ENCODE data around the gene GRID2.
"Not testable (repeated sequence)": the region's sequence is repeated elsewhere in the genome, so short reads cannot be mapped to it uniquely, and the experiment has no call there.

GRID2 gene

GRCh38 chr4:92334716-92335350, 31.1 kb downstream of the GRID2 start:
- FAIRE-seq (no peak), DNase-seq (ENCODE audit: insufficient read length, low spot score) (no peak)
- no peak for TF ChIP-seq POLR2A (IDR thresholded peaks at IDR 0.05; ENCODE audit: low read depth, low read length)

- TF ChIP-seq POLR2A (IDR thresholded peaks at IDR 0.05; ENCODE audit: low read depth, low read length), result no peak
- no peak for FAIRE-seq
- no peak for DNase-seq (ENCODE audit: insufficient read length, low spot score)
These were observed 35.9 kb downstream of the GRID2 start for GRCh38 chr4:92339676-92340075.

GRCh38 chr4:92344216-92344615, 40.5 kb downstream of the GRID2 start:
- FAIRE-seq (no peak), DNase-seq (ENCODE audit: insufficient read length, low spot score) (no peak)
- TF ChIP-seq POLR2A (IDR thresholded peaks at IDR 0.05; ENCODE audit: low read depth, low read length), result no peak

- TF ChIP-seq POLR2A (IDR thresholded peaks at IDR 0.05; ENCODE audit: low read depth, low read length), result no peak
- FAIRE-seq, result no peak
- no peak for DNase-seq (ENCODE audit: insufficient read length, low spot score)
These were observed 42.5 kb downstream of the GRID2 start for GRCh38 chr4:92346289-92346688.

GRCh38 chr4:92357966-92358365, 54.2 kb downstream of the GRID2 start:
- no peak for TF ChIP-seq POLR2A (IDR thresholded peaks at IDR 0.05; ENCODE audit: low read depth, low read length)
- DNase-seq (ENCODE audit: insufficient read length, low spot score), result no peak
- no peak for FAIRE-seq

GRCh38 chr4:92359491-92359890, 55.7 kb downstream of the GRID2 start:
- TF ChIP-seq POLR2A (IDR thresholded peaks at IDR 0.05; ENCODE audit: low read depth, low read length), result no peak
- DNase-seq (ENCODE audit: insufficient read length, low spot score) (no peak), FAIRE-seq (no peak)

GRCh38 chr4:92362028-92362427, 58.3 kb downstream of the GRID2 start:
- DNase-seq (ENCODE audit: insufficient read length, low spot score), result no peak
- FAIRE-seq, result no peak
- TF ChIP-seq POLR2A (IDR thresholded peaks at IDR 0.05; ENCODE audit: low read depth, low read length), result no peak

GRCh38 chr4:92368653-92369052, 64.9 kb downstream of the GRID2 start:
- TF ChIP-seq POLR2A (IDR thresholded peaks at IDR 0.05; ENCODE audit: low read depth, low read length), result no peak
- FAIRE-seq (no peak), DNase-seq (ENCODE audit: insufficient read length, low spot score) (no peak)

- TF ChIP-seq POLR2A (IDR thresholded peaks at IDR 0.05; ENCODE audit: low read depth, low read length), result no peak
- FAIRE-seq (no peak), DNase-seq (ENCODE audit: insufficient read length, low spot score) (no peak)
These were observed 77.8 kb downstream of the GRID2 start for GRCh38 chr4:92381616-92382015.

GRCh38 chr4:92382128-92382527, 78.4 kb downstream of the GRID2 start:
- DNase-seq (ENCODE audit: insufficient read length, low spot score), result no peak
- FAIRE-seq, result no peak
- no peak for TF ChIP-seq POLR2A (IDR thresholded peaks at IDR 0.05; ENCODE audit: low read depth, low read length)

- no peak for DNase-seq (ENCODE audit: insufficient read length, low spot score)
- no peak for TF ChIP-seq POLR2A (IDR thresholded peaks at IDR 0.05; ENCODE audit: low read depth, low read length)
- FAIRE-seq, result peak; percentile 71
These were observed 83.8 kb downstream of the GRID2 start for GRCh38 chr4:92387459-92388069.

- no peak for DNase-seq (ENCODE audit: insufficient read length, low spot score)
- FAIRE-seq, result no peak
- TF ChIP-seq POLR2A (IDR thresholded peaks at IDR 0.05; ENCODE audit: low read depth, low read length), result no peak
These were observed 95.3 kb downstream of the GRID2 start for GRCh38 chr4:92399032-92399431.

GRCh38 chr4:92403525-92403924, 99.8 kb downstream of the GRID2 start:
- DNase-seq (ENCODE audit: insufficient read length, low spot score); FAIRE-seq: not testable (repeated sequence)

- no peak for DNase-seq (ENCODE audit: insufficient read length, low spot score)
- no peak for FAIRE-seq
- no peak for TF ChIP-seq POLR2A (IDR thresholded peaks at IDR 0.05; ENCODE audit: low read depth, low read length)
These were observed 102.7 kb downstream of the GRID2 start for GRCh38 chr4:92406488-92406887.

- no peak for DNase-seq (ENCODE audit: insufficient read length, low spot score)
- FAIRE-seq, result no peak
- TF ChIP-seq POLR2A (IDR thresholded peaks at IDR 0.05; ENCODE audit: low read depth, low read length), result no peak
These were observed 118.2 kb downstream of the GRID2 start for GRCh38 chr4:92421920-92422319.
